ENCODE data around the gene HPX.

- TF ChIP-seq CTCF (conservative IDR thresholded peaks at IDR 0.05; ENCODE audit: low read depth, low read length), result no peak
- TF ChIP-seq, protein P1, sequence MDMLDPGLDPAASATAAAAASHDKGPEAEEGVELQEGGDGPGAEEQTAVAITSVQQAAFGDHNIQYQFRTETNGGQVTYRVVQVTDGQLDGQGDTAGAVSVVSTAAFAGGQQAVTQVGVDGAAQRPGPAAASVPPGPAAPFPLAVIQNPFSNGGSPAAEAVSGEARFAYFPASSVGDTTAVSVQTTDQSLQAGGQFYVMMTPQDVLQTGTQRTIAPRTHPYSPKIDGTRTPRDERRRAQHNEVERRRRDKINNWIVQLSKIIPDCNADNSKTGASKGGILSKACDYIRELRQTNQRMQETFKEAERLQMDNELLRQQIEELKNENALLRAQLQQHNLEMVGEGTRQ (IDR thresholded peaks at IDR 0.05; ENCODE audit: low read depth, low read length), result no peak
- no peak for TF ChIP-seq POLR2A (IDR thresholded peaks at IDR 0.05; ENCODE audit: low read depth, low read length)
- TF ChIP-seq SMC3 (IDR thresholded peaks at IDR 0.05; ENCODE audit: low read depth, low read length), result no peak
- no peak for TF ChIP-seq RCOR1 (IDR thresholded peaks at IDR 0.05; ENCODE audit: insufficient replicate concordance, low read length)
These were observed 49.9 kb downstream of the HPX start for GRCh38 chr11:6390718-6391469.
